ENCODE results near the gene PDPR.
"Not testable (repeated sequence)": the region's sequence is repeated elsewhere in the genome, so short reads cannot be mapped to it uniquely, and the experiment has no call there.

GRCh38 chr16:70149296-70149695 is 35.2 kb downstream of the PDPR start:
- not testable (repeated sequence) for TF ChIP-seq POLR2A, CTCF, EP300 (IDR thresholded peaks at IDR 0.05)
